ENCODE measurements around the gene COL21A1. TPM values are rescaled to one million over a fixed set of nuclear protein-coding genes. Genes with fewer than 3 reads are reported as not detected.
"Not testable (repeated sequence)": the region's sequence is repeated elsewhere in the genome, so short reads cannot be mapped to it uniquely, and the experiment has no call there.

COL21A1 gene
- total RNA-seq, 6 experiments from 2014 or later: not detected

DNA sequence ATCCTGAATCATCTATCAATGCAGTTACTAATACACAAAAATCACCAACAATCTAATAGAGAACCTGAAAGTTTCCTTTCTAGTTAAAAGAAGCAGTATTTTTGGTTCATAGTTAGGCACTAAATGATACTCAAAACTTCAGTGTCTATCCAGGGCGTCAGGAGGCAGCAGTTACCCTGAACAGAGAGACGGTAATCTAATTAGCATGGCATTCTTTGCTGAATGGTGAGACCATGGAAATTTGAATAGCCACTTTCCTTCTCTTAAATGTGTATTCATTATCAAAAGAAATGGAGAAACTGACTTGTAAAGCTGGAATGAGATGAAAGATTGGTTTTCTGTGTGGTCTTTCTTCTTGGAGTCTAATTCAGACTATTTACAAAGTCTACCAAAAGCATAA lies 225.4 kb downstream of the COL21A1 start:
- no peaks in the 10 kb centered on the region for H3K36me3 Mint-ChIP-seq (ENCODE audit: low read depth)
- TF ChIP-seq CTCF (IDR thresholded peaks at IDR 0.05): peak; percentile 23; the same call in 1 of the 2 replicates
- DNase-seq: no peak
- no peaks in the 10 kb centered on the region; the same call in 1 of the 2 replicates for H3K27me3 Mint-ChIP-seq (ENCODE audit: insufficient read depth)
- no peak overlapping the region for H3K4me3 Mint-ChIP-seq
- no peak overlapping the region for H3K27ac Mint-ChIP-seq
- H3K4me1 Mint-ChIP-seq (ENCODE audit: low read depth): no peaks in the 10 kb centered on the region
- no peaks in the 10 kb centered on the region for H3K9me3 Mint-ChIP-seq

- no peak for DNase-seq
- Mint-ChIP-seq H3K36me3 (ENCODE audit: low read depth) (no peaks in the 10 kb centered on the region), H3K9me3 (no peaks in the 10 kb centered on the region), H3K27ac (no peak overlapping the region), H3K4me3 (no peak overlapping the region), H3K4me1 (ENCODE audit: low read depth) (no peaks in the 10 kb centered on the region), H3K27me3 (ENCODE audit: insufficient read depth) (peaks cover 4% of the 10 kb centered on the region)
- TF ChIP-seq CTCF (IDR thresholded peaks at IDR 0.05): no peak
Measured at GRCh38 chr6:56019973-56020372, 227.4 kb downstream of the COL21A1 start.

- H3K36me3 Mint-ChIP-seq (ENCODE audit: low read depth): no peaks in the 10 kb centered on the region
- DNase-seq: no peak
- H3K4me1 Mint-ChIP-seq (ENCODE audit: low read depth): no peaks in the 10 kb centered on the region
- TF ChIP-seq CTCF (IDR thresholded peaks at IDR 0.05): no peak
- no peaks in the 10 kb centered on the region for H3K9me3 Mint-ChIP-seq
- peaks cover 6% of the 10 kb centered on the region for H3K27me3 Mint-ChIP-seq (ENCODE audit: insufficient read depth)
- no peak overlapping the region for H3K27ac Mint-ChIP-seq
- H3K4me3 Mint-ChIP-seq: no peak overlapping the region
Measured at GRCh38 chr6:56017198-56017597, 230.2 kb downstream of the COL21A1 start.

DNA sequence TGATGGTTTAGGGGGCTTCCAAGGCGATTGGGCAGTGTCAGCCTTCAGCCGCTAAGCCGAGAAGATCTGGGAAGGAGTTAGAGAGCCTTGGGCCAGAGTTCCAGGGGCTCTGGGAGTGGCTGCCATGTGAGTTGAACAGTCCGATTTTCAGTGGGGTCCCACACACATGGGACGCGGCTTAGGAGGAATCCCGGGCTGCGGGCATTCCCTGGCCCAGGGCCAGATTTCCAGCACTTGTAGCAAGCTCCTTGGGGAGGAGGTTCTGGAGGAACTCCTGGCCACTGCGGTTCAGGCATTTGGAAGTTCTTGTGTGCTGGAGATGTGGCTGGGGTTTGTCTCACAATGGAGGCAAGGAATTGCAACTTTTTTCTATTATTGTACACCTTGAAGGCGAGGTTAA lies 233.3 kb downstream of the COL21A1 start:
- H3K27ac Mint-ChIP-seq; H3K4me3 Mint-ChIP-seq; H3K27me3 Mint-ChIP-seq (ENCODE audit: insufficient read depth); H3K36me3 Mint-ChIP-seq (ENCODE audit: low read depth); H3K4me1 Mint-ChIP-seq (ENCODE audit: low read depth); H3K9me3 Mint-ChIP-seq; DNase-seq: not testable (repeated sequence)

DNA sequence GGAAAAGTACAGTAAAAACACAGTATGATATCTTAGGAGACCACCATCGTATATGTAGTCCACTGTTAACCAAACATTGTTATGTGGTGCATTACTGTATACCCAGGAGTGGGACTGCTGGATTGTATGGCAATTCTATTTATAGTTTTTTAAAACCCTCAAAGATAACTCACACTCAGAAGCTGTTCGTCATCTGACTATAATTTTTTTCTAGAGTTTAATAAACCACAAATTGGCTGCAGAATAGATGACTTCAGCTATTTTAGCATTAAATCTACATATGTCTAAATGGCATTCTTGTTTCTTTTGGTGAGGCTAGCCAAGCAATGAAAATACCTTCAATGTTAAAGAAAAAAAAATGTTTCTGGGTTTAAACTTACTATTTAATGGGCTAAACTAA lies 237.7 kb downstream of the COL21A1 start:
- Mint-ChIP-seq H3K27me3 (ENCODE audit: insufficient read depth) (peaks cover 5% of the 10 kb centered on the region), H3K4me1 (ENCODE audit: low read depth) (no peaks in the 10 kb centered on the region), H3K36me3 (ENCODE audit: low read depth) (no peaks in the 10 kb centered on the region), H3K4me3 (no peak overlapping the region), H3K27ac (no peak overlapping the region), H3K9me3 (no peaks in the 10 kb centered on the region)
- no peak for TF ChIP-seq CTCF (IDR thresholded peaks at IDR 0.05)
- no peak for DNase-seq
